GM12801 (cell line): ENCODE measurements around the gene ETFRF1.

Experiments
- TF ChIP-seq, protein P1 (sequence below): IDR thresholded peaks from one replicate; pipeline ENCODE4 v1.5.1; 2011; ENCODE audit warnings: control low read depth; ENCODE audit not compliant: insufficient read length; ENCODE audit errors: extremely low read depth

The ETFRF1 gene

DNA sequence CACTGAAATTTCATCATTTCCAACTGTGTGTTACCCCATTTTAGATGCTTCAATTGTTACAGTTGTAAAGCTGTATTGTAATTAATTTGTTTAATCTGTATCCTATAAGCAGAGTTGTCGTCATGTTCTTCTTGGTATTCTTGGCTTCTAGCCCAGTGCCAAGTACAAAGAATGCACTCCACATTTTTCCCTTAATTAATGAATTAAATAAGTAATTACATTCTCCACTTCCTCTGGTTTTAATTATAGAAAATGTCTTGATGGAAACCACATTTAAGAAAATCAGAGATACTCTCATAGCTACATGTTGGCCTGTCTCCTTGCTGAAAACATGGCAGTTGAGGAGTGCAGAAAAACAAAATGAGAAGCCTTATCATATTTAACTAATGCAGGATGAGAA lies 823 bp upstream of the ETFRF1 start:
- TF ChIP-seq, protein P1, sequence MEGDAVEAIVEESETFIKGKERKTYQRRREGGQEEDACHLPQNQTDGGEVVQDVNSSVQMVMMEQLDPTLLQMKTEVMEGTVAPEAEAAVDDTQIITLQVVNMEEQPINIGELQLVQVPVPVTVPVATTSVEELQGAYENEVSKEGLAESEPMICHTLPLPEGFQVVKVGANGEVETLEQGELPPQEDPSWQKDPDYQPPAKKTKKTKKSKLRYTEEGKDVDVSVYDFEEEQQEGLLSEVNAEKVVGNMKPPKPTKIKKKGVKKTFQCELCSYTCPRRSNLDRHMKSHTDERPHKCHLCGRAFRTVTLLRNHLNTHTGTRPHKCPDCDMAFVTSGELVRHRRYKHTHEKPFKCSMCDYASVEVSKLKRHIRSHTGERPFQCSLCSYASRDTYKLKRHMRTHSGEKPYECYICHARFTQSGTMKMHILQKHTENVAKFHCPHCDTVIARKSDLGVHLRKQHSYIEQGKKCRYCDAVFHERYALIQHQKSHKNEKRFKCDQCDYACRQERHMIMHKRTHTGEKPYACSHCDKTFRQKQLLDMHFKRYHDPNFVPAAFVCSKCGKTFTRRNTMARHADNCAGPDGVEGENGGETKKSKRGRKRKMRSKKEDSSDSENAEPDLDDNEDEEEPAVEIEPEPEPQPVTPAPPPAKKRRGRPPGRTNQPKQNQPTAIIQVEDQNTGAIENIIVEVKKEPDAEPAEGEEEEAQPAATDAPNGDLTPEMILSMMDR = no peak

DNA sequence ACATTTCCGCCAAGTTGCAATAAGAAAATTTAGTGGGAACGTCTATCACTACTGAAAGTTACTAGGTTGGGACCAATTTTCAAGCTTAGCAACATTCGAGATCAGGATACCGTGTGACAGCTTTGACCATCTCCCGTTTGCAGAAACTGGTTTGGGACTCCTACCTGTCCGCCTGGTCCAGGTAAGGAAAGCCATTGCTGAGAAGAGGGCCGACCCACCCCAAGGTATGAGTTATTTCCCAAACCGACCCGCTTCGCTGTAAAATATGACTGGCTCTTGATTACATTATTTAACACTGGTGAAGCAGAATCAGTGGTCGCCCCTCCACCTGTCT lies 348 bp upstream of the ETFRF1 start:
- TF ChIP-seq, protein P1 = no peak

DNA sequence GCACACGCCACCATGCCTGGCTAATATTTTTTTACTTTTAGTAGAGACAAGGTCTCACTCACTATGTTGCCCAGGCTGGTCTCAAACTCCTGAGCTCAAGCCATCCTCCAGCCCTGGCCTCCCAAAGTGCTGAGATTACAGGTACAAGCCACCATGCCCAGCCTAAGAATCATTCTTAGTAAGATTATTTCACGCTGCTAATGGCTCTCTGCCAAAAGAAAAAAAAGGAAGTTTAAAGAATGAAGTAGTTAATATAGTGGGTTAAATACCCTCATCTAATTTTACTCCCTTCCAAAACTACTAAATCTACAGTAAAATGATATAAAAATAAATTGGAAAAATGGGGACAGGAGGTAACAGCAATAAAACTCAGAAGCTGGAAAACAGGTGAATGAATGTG lies 2.6 kb downstream of the ETFRF1 start:
- TF ChIP-seq, protein P1 = no peak

DNA sequence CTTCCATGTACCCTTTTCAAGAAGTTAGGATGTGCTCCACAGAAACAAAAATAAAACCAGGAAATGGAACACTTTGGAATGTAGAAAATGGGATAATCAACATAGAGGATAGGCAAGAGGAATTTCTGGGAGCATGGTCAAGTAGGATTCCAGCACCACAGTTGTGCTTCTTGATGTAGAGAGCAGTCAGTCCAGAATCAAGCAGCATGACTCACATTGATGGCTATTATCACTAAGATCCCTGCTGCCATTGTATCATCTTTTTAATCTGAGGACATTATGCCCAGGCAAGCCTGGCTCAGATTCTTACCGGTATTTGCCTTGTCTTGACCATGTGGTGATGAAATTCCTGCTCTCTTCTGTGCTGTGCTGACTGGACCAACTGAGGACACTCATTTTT lies 5.7 kb downstream of the ETFRF1 start:
- TF ChIP-seq, protein P1 = no peak

DNA sequence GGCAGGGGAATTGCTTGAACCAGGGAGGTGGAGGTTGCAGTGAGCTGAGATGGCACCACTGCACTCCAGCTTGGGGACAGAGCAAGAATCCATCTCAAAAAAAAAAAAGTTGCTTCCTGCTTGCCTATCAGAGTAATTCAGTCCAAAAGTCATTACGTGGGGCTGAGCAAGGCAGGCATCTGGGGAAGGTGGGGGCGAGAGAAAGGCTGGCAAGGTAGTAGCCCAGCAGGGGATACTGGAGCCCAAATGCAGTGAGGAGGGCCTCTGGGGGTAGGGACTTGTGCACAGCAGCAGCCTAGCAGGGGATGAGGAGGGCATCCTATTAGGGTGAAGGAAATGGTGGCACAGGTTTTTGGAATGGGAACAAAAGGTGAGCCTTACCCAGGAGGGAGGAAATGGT lies 7.1 kb downstream of the ETFRF1 start:
- TF ChIP-seq, protein P1 = no peak

DNA sequence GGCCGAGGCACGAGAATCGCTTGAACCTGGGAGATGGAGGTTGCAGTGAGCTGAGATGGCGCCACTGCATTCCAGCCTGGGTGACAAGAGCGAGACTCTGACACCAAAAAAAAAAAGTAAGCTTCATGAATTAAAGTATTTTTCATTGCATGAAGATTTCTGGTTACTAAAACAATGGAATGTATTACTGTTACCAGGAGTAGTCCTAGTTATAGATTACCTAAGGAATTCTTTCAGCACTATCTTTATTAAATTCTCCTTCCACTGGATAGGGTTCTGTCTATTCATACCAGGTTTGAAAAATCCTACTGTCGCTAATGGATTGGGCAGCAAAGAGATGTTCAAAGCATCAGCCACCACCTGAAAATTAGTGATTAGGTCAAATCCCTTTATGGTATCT lies 12.4 kb downstream of the ETFRF1 start:
- TF ChIP-seq, protein P1 = no peak

DNA sequence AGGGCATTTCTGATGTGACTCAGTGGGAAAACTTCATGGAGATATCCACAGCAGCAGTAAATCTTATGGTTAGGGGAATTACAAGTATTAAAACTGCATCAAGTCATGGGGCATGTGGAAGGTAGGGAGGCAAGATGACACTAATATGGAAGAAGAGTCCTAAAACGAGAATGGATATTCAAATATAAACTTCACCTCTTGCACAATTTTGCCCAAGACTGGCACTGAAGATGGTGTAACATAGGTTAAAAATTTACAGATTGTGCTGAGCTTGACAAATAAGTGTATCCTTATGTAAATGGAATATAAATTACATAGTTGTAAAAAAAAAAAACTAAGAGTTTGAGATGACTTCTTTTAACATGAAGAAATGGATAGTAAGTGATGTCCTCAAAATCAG lies 12.8 kb downstream of the ETFRF1 start:
- TF ChIP-seq, protein P1 = no peak

DNA sequence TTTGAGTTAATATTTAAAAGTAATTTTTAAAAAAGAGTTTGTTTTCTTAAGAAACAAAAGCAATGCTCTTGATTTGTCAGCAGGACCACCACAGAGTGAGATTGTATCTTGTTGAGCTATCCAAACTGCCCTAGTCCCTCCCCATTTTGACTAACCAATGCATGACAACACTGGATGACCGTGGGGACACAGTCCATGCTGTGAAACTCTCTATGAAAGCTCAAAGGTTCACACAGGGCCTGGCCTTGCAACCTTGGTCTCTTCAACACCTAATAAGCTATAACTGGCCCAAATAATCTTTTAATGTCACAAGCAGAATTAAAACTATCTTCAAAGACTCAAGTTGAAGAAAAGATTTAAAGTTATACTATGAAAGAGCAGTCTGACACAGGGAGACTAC lies 13.5 kb downstream of the ETFRF1 start:
- TF ChIP-seq, protein P1 = no peak
